NCI-H82 (cell line): ENCODE measurements around the gene NRP1.
A peak's percentile ranks its signal among the peaks of the same experiment; 100 is the strongest.
"Not testable (repeated sequence)": the region's sequence is repeated elsewhere in the genome, so short reads cannot be mapped to it uniquely, and the experiment has no call there.

Experiments
- DNase-seq: peaks from one replicate; lab custom pipeline; 2025; lab: John Stamatoyannopoulos, UW

Gene NRP1

DNA sequence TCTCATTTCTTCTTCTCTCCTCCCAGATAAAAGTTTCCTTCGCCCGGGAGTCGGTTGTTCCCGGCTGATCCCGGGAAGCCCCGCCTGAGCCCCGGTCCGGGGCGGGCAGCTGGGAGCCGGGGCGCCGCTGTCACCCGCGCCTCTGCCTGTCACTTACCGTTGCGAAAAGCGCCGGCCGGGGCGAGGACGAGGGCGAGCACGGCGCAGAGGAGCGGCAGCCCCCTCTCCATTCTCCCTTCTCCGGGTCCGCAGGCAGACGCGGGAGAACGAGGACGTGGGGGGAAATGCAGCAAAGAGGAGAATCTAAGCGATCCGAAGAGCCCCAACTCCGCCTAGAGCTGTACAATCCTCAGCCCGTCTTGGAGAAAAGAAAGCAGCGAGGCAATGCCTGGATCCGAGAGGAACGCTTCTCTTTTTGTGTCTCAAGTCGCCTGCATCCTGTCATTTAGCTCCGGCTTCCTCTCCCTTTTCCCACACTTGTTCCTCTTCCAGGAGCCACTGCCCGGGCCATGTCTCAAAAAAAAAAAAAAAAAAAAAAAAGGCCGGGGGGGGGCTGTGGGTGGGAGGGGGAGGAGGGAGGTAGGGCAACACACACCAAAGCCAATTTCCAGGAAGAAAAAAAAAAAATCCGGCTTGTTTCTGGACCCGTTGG is at the start of gene NRP1:
Gene NRP1, minus strand, starts transcription at position 515 of the 652 bp plus-strand sequence. Its CDS starts 285 bp downstream, at position 230.
- DNase-seq: peak; percentile 23

DNA sequence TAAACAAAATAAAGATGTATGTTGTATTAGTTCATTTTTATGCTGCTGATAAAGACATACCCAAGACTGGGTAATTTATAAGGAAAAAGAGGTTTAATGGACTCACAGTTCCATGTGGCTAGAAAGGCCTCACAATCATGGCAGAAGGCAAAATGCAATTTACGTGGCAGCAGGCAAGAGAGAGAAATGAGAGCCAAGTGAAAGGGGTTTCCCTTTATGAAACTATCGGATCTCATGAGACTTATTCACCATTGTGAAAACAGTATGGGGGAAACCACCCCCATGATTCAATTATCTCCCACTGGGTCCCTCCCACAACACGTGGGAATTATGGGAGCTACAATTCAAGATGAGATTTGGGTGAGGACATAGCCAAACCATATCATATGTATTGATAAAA is 49.7 kb upstream of the NRP1 start:
- not testable (repeated sequence) for DNase-seq

DNA sequence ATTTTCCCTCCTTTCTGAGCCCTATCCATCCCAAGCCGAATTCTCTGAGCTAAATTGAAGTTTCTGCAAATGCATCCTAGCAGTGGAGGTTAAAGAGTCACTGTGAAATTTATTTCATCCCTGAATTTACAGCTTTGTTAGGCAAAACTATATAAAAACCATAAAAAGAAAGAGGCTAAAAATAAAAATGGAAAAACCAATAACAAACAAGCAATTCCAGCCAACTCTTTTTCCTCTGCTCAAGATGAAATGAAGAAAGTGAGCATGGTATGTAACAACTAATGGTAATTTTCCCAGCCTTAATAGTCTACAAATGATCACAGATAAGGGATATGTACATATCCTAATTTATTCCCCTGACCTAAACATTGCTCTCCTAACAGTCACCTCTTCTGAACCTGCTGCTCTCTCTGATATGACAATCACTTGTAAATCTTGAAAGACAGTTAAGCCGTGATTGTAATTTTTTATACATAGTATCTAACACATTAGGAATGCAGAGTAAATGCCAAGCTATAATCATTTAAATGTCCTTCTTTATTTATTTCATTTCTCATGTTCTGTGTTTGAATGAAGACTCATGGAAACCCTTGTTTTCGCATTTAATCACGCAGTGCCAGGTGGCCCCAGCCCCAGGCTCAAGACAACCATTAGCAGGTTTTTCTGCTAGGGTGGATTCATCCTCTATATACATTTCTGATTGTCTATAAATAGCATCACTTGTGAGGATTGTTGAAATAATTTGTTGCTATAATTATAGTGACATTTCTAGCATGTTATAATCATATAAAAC is 48.6 kb upstream of the NRP1 start:
- no peak for DNase-seq

DNA sequence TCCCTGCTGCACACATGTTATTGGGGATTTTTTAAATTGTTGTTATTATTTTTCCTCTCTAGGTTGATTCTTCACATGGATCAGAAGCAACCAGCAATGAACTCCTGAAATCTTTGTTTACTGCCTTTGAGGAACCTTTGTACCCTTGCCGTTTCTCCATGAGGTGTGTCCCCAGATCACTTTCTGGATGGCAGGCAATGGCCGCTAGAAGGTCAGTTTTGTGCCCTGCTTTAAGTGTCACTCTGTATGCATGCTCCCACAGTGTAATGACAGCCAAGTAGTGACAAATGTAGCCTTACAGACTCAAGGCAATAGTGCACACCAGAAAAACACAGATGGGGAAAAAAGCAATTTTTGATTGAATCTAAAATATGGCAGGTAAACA is 47.7 kb upstream of the NRP1 start:
- no peak for DNase-seq

DNA sequence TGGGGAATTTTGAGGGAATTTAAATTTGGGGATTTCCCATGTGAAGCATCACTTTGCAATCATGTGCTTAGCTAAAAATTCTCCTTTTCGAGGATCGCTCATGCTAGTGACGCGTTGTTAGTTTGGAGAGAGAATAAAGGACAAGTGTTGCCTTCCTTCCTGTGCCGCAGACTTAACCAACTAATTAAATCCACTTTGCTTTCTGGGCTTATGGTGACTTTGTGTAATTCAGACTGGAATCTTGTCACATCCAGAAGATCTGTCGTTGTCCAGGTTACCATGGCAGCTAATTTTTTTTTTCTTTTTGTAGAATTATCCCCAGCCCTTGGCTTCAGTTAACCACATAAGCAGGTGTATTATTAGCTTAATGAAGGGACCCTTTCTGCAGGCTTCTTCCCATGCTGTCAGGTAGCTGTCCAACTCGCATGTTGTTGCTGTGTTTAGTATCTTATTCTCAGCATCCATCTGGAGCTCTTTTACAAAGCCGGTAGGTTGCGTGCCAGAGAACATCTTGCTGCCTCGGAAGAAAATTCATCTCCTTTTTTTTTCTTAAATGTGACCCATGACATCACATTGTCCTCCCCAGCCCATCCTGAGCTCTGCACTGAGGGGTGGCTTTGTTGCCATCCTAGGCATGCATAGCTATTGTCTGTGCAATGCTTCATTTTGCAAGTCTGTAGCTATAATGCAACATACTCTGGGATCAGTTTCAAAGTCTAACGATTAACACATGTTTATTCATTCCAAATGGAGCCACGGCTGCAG is 47.2 kb upstream of the NRP1 start:
- DNase-seq: no peak

DNA sequence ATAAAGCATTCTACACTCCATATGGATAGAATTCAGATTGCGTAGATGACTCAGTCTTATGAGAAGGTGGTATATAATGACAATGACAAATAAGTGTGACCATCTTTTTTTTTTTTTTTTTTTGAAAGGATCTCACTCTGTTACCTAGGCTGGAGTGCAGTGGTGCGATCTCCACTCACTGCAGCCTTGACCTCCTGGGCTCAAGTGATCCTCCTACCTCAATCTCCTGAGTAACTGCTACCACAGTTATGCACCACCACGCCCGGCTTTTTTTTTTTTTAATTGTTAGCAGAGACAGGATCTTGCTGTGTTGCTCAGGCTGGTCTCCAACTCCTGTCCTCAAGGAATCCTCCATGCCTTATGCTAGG is 43.2 kb upstream of the NRP1 start:
- no peak for DNase-seq

DNA sequence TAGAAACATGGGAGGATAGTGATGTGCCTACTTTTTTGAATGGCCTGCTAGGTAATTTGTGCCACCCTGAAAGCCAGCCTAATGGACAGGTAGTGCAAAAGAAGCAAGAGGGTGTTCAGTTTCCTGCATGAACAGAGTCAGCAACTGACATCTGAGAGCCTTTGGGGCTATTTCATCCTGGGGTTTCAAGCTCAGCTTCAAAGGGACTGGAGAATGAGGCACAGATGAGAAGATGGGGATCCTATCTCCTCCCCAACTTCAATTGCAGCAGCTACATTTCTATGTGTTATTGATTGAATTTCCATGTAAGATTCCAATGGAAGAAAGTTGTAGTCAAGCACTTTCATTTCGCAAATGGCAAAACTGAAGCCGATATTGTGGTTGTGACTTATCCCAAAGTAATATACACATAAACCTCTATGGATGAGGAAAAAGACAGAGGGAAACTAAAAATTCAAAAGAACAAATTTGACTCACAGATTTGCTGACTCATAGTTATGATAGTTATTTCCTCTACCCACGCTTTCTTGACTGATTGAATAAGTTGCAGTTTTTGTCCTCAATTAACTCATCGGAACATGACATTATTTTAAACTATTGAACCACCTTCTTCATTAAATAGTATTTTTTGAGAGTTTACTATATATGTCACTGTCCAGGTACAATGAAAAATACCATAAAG is 42.6 kb upstream of the NRP1 start:
- DNase-seq: no peak

DNA sequence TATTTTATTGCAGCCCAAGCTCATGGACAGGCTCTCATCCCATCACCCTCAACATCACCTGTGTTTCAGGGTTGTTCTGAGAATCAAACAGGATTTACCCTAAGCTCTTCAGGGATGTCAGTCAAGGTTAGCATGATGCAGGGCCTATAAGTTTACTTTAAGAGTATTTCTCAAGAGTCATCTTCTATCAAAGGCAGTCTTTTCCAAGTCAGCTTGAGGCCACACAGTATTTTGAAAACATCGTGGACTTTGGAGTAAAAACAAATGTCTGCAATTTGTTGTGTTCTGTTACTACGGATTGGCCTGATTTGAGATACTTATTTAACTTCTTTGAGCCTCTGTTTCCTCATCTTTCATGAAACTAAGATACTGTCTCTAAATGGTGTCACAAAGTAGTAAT is 42.0 kb upstream of the NRP1 start:
- no peak for DNase-seq

DNA sequence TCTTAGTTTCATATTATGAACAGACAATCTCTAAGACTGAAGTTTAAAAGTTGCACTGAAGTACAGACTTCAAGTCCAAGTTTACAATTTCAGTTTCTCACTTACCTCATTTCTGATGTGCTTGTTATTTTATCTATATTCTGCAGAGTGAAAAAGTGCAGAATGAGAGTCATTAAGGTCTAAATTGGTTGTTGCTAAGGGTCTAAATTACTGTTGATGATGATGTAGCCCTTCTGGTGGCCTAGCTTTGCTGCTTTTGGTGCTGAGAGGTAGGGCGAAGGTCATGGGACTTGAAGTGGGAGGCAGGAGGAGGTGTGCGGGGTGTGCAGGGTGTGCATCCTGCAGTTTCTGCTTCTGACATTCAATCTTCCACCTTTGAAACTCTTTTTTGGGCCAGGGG is 38.8 kb upstream of the NRP1 start:
- DNase-seq: no peak

DNA sequence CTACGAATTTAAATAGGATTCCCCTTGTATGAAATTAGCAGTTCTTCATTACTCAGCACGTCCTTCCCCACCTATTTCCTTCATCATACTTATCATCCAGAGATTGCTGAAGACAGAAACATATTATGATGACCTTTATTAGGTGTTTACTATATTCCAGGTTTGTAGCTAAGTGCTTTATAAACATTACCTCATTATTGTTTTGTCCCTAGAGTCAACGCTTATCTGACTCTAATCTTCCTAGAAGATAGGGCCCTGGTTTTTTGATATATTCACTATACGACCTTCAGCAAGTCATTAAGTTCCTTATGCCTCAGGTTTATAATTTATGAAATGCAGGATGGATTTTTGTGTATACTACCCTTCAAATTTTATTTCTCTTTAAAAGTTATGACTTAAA is 36.8 kb upstream of the NRP1 start:
- DNase-seq: no peak

DNA sequence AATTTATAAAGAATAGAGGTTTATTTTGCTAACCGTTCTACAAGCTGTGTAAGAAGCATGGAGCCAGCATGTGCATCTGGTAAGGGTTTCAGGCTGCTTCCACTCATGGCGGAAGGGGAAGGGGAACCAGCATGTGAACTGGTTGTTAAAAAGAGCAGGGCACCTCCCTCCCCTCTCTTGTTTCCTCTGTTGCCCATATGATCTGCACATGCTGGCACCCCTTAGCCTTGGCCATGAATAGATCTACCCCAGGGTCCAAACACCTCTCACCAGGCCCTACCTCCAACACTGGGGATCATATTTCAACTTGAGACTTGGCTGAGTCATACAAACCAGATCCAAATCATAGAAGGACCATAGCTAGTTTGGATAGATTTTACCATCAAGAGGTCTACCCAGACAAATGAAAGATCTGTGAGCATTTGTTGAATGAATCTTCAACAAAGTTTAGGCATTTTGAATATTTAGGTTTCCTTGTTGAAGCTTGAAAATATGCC is 36.0 kb upstream of the NRP1 start:
- DNase-seq: no peak

DNA sequence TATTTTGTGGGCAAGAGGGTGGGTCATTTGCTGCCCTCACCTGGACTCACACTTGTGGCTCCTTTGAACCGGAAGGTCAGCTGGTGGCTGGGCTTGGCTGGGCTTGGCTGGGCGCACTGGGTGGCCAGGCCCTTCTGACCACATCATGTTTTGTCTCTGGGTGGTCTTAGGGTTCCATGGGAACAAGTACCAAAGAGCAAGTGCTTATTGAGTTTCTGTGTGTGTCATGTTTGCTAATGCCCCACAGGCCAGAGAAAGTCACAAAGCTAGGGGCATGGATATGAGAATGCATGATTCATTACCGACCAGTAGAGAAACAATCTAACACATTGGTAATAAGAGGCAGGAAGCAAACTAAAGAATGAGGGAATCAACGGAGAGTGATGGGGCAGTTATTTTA is 33.6 kb upstream of the NRP1 start:
- DNase-seq: no peak

DNA sequence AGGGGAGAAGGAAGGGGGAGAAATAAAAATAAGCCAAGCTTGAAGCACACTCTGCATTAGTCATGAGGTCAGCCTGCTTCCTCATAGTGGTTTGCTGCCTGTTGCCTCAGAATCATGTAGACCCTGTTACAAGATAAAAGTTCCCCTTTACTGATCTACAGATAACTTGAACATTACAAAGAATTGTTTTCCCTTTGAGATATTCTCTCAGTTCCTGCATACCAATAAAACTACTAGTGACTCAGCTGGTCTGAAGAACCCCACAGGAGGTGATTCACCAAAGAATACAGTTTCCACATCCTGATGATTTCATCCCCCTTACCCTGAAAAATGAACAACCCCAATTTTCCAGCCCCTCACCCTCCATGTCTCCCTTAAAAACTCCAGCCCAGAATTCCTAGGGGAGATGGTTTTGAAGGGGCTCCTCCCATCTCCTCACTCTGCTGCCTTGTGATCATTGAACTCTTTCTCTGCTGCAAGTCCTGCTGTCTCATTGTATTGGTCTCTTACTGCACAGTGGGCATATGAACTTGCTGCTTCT is 31.5 kb upstream of the NRP1 start:
- no peak for DNase-seq

DNA sequence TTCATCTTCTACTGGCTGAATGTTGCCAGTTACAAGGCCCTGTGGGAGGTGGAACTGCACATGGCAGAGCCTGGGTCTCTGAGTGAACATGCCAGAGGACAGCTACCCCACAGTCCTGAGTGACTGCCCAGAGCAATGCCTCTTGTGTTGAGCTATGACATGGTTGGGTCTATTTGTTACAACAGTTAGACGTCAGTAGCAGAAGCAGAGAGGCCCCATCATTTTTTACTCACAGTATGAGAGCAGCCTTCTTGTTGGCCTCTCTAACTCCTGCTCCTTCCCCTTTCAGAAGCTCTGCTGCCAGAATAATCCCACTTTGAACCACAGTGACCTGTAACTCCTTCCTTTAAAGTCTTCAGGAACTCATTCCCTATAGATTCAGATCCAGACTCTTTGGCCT is 30.8 kb upstream of the NRP1 start:
- no peak for DNase-seq

DNA sequence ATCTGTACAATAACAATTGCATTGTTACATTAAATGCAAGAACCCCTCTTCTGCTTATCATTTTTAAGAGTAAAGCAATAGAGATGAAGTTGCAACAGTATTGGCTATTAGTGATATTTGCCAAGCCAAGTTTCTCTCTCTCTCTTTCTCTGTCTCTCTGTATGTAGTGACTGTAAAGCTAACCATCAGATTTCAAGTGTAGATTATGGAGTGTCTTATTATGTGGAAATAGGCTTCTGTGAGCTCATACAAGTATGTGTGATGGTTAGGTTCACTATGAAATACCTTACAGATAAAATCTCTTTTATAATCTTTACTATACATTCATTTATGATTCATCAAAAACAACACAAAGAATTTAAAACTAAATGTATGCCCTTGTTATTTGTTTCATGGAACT is 28.6 kb upstream of the NRP1 start:
- no peak for DNase-seq

DNA sequence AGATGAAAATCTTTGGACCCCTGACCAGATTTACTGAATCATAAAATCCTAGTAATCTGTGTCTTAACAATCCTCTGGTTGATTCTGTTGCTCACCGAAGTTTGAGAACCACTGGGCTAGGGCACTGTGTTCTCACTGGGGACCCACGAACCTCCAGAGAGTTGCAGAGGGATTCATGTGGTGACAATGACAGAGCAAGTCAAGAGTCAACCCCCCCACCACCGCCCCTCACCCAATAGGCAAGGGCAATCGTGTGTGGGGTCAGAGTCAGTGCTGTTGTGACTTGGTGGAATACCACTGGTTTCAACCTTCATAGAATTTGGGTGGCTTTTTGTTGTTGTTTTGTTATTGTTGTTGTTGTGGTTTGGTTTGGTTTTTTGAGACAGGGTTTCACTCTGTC is 23.5 kb upstream of the NRP1 start:
- DNase-seq: no peak

DNA sequence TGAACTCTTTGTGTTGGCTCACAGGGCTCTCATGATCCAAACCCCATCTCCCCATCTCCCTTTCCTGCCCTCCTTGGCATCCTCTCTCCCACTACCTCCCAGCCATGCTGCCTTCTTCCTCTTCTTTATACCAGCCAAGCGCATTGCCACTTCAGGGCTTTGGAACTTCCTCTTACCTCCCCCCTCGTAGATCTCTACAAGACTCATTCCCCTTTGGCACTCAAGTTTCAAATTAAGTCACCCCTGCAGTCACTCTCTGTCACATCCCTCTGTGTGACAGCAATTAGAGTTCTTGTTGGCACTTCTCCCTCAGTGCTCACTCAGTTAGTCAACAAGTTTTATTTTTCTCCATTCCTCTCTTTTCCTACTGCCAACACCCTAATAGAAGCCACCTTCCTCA is 20.8 kb upstream of the NRP1 start:
- DNase-seq: no peak

DNA sequence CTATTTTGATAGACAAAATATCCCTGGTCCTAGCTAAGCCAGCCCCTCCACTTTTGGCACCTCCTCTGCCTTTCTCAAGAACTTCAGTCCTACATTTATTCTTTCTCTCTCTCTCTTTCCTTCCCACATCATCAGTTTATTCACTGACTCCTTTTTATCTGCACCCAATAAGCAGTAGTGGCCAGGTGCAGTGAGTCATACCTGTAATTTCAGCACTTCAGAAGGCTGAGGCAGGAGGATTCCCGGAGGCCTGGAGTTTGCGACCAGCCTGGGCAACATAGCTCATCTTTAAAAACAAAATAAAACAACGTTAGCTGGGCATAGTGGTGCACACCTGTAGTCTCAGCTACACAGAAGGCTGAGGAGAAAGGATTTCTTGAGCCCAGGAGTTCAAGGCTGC is 19.4 kb upstream of the NRP1 start:
- DNase-seq: no peak

DNA sequence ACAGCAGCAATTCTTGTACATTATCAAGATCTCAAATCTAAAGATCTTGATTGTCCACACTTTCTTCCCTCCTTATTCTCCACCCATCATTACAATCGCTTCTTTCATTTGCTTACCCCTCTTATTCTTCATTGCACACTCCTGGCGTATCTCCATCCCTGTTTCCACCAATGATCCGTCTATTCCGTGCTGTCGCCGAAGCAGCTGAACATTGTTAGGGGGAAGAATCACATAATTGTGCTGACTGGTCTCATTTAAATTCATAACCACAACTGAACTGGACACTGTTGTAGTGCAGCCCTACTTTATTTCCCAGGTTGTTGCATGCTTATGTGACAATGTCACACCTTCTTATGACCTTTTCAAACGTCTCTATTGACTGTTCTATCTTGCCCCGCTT is 18.9 kb upstream of the NRP1 start:
- no peak for DNase-seq

DNA sequence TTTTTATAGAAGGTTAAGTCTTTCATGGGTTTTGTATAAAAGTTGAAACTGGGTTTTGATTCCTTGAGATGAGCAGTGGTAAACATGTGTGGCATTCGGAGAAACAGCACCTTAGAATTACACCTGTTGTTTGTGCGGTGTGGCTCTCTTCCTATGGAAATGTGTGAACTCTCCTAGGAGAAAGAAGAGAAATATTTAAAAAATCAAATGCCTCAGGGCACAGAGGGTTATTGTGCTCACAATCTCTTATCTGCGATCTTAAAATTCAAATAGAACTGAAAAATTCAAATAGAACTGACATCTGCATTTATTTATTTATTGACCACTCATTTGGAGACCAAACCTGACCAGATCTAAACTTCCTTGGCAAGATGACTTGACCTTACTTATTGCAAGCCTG is 18.1 kb upstream of the NRP1 start:
- no peak for DNase-seq

DNA sequence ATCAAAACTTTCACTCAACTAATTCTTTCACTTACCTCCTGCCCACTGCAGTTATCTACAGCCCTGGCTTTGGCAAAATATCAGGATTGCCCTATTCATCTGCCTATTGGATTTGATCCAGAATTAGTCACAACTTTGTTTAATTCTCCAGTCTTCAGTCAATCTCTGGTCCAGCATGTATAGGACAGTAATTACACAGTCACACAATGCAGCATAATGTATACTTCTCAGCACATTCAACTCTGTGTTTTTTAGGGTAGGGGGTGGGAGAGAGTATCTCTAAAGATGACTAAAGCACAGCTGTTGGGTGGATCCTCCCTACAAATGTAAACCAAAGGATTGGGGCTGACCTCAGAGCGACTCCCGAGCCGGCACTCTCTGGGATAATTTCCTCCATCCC is 17.7 kb upstream of the NRP1 start:
- DNase-seq: no peak

DNA sequence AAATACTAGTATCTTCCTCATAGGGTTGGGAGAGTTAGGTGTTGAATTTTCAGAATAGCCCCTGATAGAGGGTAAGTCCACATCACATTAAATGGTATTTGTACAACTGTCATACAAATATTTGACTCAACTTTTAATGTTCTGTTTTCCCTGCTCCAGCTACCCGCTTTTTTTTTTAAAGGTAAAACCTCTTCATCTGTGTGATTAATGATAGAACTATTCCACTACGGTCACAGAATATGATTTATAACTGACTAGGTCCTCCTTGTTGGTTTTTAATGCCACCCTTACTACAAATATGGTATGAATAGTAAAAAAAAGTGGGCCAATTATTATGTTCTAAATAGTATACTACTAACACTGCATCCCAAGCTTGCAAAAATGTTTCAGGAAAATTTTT is 15.6 kb upstream of the NRP1 start:
- no peak for DNase-seq
